ENCODE results near the gene CDC16. TPM values are rescaled to one million over a fixed set of nuclear protein-coding genes. Genes with fewer than 3 reads are reported as not detected.

The CDC16 gene
- total RNA-seq, 1 donor from 2014 or later = 65.5 TPM

GRCh38 chr13:114199954-114200353, 34.7 kb upstream of the CDC16 start:
- no peak for TF ChIP-seq CTCF (IDR thresholded peaks at IDR 0.05)
- Histone ChIP-seq H3K36me3 (no peaks in the 10 kb centered on the region), H3K4me1 (no peaks in the 10 kb centered on the region), H3K27me3 (peaks cover 18% of the 10 kb centered on the region), H3K4me3 (no peak overlapping the region), H3K27ac (no peak overlapping the region), H3K9me3 (no peaks in the 10 kb centered on the region)
- DNase-seq (no peak), ATAC-seq (no peak)
- intact Hi-C loops (cut with DNase I) = no loop called here

DNA sequence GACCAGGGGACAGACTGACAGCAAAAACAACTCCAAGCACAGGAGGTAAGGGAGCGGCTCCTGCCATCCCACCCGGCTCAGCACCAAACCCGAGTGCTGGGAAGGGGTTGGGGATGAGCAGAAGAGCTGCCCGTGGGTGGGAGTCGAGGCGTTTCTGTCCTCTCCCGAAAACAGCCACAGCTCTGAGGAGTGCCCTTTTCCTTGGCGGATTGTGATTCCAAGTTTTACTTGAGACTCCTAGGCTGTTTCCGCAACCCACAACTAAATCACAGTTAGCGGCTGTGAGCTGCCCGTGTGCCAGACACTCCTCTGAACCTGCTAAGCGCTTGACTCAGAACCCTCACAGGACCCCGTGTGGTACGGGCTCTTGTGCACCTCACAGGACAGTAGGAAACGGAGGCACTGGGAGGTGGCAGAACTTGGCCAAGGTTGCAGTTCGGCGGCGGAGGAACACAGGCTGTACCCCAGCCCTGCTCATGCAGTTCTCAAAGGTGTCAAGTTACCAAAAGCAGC, 34.2 kb upstream of the CDC16 start:
- DNase-seq (no peak), ATAC-seq (no peak)
- Histone ChIP-seq H3K9me3 (no peaks in the 10 kb centered on the region), H3K4me1 (no peaks in the 10 kb centered on the region), H3K4me3 (no peak overlapping the region), H3K36me3 (no peaks in the 10 kb centered on the region), H3K27ac (no peak overlapping the region), H3K27me3 (peaks cover 18% of the 10 kb centered on the region)
- no peak for TF ChIP-seq CTCF (IDR thresholded peaks at IDR 0.05)
- intact Hi-C loops (cut with DNase I) = no loop called here

- Histone ChIP-seq H3K4me3 (no peak overlapping the region), H3K4me1 (no peaks in the 10 kb centered on the region), H3K27ac (no peak overlapping the region), H3K36me3 (no peaks in the 10 kb centered on the region), H3K27me3 (peaks cover 18% of the 10 kb centered on the region), H3K9me3 (no peaks in the 10 kb centered on the region)
- intact Hi-C loops (cut with DNase I) = no loop called here
- ATAC-seq = no peak
- DNase-seq = no peak
- TF ChIP-seq CTCF (IDR thresholded peaks at IDR 0.05) = no peak
Measured at GRCh38 chr13:114202581-114202980, 32.1 kb upstream of the CDC16 start.

GRCh38 chr13:114203536-114203935, 31.2 kb upstream of the CDC16 start:
- H3K36me3 ChIP-seq = no peaks in the 10 kb centered on the region
- no peak overlapping the region for H3K4me3 ChIP-seq
- H3K4me1 ChIP-seq = no peaks in the 10 kb centered on the region
- H3K9me3 ChIP-seq = no peaks in the 10 kb centered on the region
- TF ChIP-seq CTCF (IDR thresholded peaks at IDR 0.05) = no peak
- peaks cover 18% of the 10 kb centered on the region for H3K27me3 ChIP-seq
- H3K27ac ChIP-seq = no peak overlapping the region
- intact Hi-C loops (cut with DNase I) = no loop called here
- ATAC-seq (no peak), DNase-seq (no peak)

GRCh38 chr13:114204894-114205293, 29.8 kb upstream of the CDC16 start:
- H3K4me3 ChIP-seq = no peak overlapping the region
- DNase-seq = no peak

More at GRCh38 chr13:114204894-114205293, 29.8 kb upstream of the CDC16 start:
- no peak for ATAC-seq
- no peak for TF ChIP-seq CTCF (IDR thresholded peaks at IDR 0.05)
- intact Hi-C loops (cut with DNase I) = no loop called here
- no peaks in the 10 kb centered on the region for H3K9me3 ChIP-seq
- no peaks in the 10 kb centered on the region for H3K36me3 ChIP-seq
- H3K27ac ChIP-seq = no peak overlapping the region
- H3K27me3 ChIP-seq = peaks cover 18% of the 10 kb centered on the region
- no peaks in the 10 kb centered on the region for H3K4me1 ChIP-seq

Measured in upper lobe of right lung (tissue), 1 donor.